ENCODE data around the gene CALN1.

DNA sequence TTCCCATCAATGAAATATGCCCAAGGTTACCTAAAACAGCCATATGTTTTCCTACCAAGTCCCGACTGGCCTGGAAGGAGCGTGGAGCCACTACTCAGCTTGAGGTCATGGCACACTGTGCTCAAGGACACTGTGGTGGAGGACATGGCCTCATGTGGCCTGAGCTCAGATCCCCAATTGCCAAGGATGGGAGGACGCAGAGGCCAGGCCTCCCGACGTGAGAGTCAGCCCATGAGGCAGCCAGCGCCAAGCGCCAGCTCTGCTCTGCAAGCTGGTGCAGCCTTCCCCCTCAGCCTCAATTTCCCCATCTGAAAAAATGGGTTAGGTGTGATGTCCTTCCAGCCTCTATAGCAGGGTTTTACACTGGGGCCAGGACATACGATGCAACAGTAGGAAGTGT lies 302.6 kb downstream of the CALN1 start:
- TF ChIP-seq, protein P1, sequence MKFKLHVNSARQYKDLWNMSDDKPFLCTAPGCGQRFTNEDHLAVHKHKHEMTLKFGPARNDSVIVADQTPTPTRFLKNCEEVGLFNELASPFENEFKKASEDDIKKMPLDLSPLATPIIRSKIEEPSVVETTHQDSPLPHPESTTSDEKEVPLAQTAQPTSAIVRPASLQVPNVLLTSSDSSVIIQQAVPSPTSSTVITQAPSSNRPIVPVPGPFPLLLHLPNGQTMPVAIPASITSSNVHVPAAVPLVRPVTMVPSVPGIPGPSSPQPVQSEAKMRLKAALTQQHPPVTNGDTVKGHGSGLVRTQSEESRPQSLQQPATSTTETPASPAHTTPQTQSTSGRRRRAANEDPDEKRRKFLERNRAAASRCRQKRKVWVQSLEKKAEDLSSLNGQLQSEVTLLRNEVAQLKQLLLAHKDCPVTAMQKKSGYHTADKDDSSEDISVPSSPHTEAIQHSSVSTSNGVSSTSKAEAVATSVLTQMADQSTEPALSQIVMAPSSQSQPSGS (IDR thresholded peaks at IDR 0.05; ENCODE audit: low read length), result no peak
- TF ChIP-seq, protein P2, sequence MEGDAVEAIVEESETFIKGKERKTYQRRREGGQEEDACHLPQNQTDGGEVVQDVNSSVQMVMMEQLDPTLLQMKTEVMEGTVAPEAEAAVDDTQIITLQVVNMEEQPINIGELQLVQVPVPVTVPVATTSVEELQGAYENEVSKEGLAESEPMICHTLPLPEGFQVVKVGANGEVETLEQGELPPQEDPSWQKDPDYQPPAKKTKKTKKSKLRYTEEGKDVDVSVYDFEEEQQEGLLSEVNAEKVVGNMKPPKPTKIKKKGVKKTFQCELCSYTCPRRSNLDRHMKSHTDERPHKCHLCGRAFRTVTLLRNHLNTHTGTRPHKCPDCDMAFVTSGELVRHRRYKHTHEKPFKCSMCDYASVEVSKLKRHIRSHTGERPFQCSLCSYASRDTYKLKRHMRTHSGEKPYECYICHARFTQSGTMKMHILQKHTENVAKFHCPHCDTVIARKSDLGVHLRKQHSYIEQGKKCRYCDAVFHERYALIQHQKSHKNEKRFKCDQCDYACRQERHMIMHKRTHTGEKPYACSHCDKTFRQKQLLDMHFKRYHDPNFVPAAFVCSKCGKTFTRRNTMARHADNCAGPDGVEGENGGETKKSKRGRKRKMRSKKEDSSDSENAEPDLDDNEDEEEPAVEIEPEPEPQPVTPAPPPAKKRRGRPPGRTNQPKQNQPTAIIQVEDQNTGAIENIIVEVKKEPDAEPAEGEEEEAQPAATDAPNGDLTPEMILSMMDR (IDR thresholded peaks at IDR 0.05; ENCODE audit: control extremely low read depth in 1 of 3, insufficient read depth in 1 of 3, low read depth in 1 of 3, low read length in 3 of 3), result no peak
- TF ChIP-seq EZH2 (IDR thresholded peaks at IDR 0.05; ENCODE audit: low read depth, low read length, severe bottlenecking) (no peak), POLR2A (IDR thresholded peaks at IDR 0.05; ENCODE audit: control extremely low read depth in 1 of 2, low read depth in 2 of 2, low read length in 2 of 2) (no peak), POLR2AphosphoS5 (IDR thresholded peaks at IDR 0.05; ENCODE audit: low read depth, low read length) (no peak), RXRA (IDR thresholded peaks at IDR 0.05; ENCODE audit: insufficient read depth, low read depth, low read length) (no peak), KDM1A (IDR thresholded peaks at IDR 0.05; ENCODE audit: borderline replicate concordance, low read length) (no peak), RFX5 (IDR thresholded peaks at IDR 0.05; ENCODE audit: borderline replicate concordance, low read depth, low read length) (no peak)

Measured in H1 (cell line).